T1000 (cell line): Measurements from ENCODE around the gene ABAT.

ENCODE experiments used
- DNase-seq: peaks from one replicate; lab custom pipeline; 2025; ENCODE audit warnings: mixed read lengths; lab: John Stamatoyannopoulos, UW

ABAT gene

GRCh38 chr16:8818504-8819270, 144.3 kb downstream of the ABAT start:
- no peak for DNase-seq

- no peak for DNase-seq
These were observed 145.1 kb downstream of the ABAT start for GRCh38 chr16:8819411-8820034.

GRCh38 chr16:8822403-8822802, 148.0 kb downstream of the ABAT start:
- no peak for DNase-seq

GRCh38 chr16:8826278-8826879, 152.0 kb downstream of the ABAT start:
- no peak for DNase-seq

GRCh38 chr16:8828541-8829165, 154.2 kb downstream of the ABAT start:
- no peak for DNase-seq

- no peak for DNase-seq
These were observed 157.0 kb downstream of the ABAT start for GRCh38 chr16:8831450-8831849.

- DNase-seq = no peak
These were observed 157.7 kb downstream of the ABAT start for GRCh38 chr16:8831871-8832716.

- no peak for DNase-seq
These were observed 158.3 kb downstream of the ABAT start for GRCh38 chr16:8832717-8833105.
